Neural crest cell (in vitro differentiated cells): ENCODE results near the gene CDH8. TPM values are rescaled to one million over a fixed set of nuclear protein-coding genes. Genes with fewer than 3 reads are reported as not detected.

Experiments
- DNase-seq: peaks from one replicate; pipeline ENCODE4 v3.0.0; 2021; ENCODE audit warnings: low read depth, mixed read lengths, low spot score
- H3K27ac Mint-ChIP-seq: one replicate; pipeline ENCODE4 v1.8.0; 2021; ENCODE audit warnings: mild to moderate bottlenecking, mixed read lengths; ENCODE audit not compliant: unreplicated experiment
- H3K27me3 Mint-ChIP-seq: 2 replicates; pipeline ENCODE4 v1.8.0; 2021; ENCODE audit warnings: low read depth, mild to moderate bottlenecking, mixed read lengths
- H3K36me3 Mint-ChIP-seq: 2 replicates; pipeline ENCODE4 v1.8.0; 2021; ENCODE audit warnings: low read depth, mild to moderate bottlenecking, mixed read lengths
- H3K4me1 Mint-ChIP-seq: 2 replicates; pipeline ENCODE4 v1.8.0; 2021; ENCODE audit warnings: mixed read lengths
- H3K4me3 Mint-ChIP-seq: one replicate; pipeline ENCODE4 v1.8.0; 2021; ENCODE audit warnings: mild to moderate bottlenecking, mixed read lengths
- H3K9me3 Mint-ChIP-seq: 2 replicates; pipeline ENCODE4 v1.8.0; 2021; ENCODE audit warnings: mixed read lengths
- total RNA-seq: library from RNA; stranded (reverse); gene quantifications from 2 replicates; pipeline ENCODE4 v1.2.1, GENCODE V29; 2021
- TF ChIP-seq, protein P1 (sequence below): fragments of 200-600 bp; sonication (generic); conservative IDR thresholded peaks from 2 replicates; pipeline ENCODE4 v1.5.0; 2021; ENCODE audit warnings: antibody characterized with exemption, mild to moderate bottlenecking

Gene CDH8
- total RNA-seq, 1 donor from 2014 or later: 7.1 TPM

GRCh38 chr16:61659936-61660335 lies 376.3 kb downstream of the CDH8 start:
- H3K9me3 Mint-ChIP-seq: peaks cover 4% of the 10 kb centered on the region
- H3K4me1 Mint-ChIP-seq: no peaks in the 10 kb centered on the region
- TF ChIP-seq, protein P1, sequence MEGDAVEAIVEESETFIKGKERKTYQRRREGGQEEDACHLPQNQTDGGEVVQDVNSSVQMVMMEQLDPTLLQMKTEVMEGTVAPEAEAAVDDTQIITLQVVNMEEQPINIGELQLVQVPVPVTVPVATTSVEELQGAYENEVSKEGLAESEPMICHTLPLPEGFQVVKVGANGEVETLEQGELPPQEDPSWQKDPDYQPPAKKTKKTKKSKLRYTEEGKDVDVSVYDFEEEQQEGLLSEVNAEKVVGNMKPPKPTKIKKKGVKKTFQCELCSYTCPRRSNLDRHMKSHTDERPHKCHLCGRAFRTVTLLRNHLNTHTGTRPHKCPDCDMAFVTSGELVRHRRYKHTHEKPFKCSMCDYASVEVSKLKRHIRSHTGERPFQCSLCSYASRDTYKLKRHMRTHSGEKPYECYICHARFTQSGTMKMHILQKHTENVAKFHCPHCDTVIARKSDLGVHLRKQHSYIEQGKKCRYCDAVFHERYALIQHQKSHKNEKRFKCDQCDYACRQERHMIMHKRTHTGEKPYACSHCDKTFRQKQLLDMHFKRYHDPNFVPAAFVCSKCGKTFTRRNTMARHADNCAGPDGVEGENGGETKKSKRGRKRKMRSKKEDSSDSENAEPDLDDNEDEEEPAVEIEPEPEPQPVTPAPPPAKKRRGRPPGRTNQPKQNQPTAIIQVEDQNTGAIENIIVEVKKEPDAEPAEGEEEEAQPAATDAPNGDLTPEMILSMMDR: no peak
- no peak overlapping the region for H3K27ac Mint-ChIP-seq
- no peak overlapping the region for H3K4me3 Mint-ChIP-seq
- no peak for DNase-seq
- no peaks in the 10 kb centered on the region for H3K36me3 Mint-ChIP-seq
- H3K27me3 Mint-ChIP-seq: no peaks in the 10 kb centered on the region

DNA sequence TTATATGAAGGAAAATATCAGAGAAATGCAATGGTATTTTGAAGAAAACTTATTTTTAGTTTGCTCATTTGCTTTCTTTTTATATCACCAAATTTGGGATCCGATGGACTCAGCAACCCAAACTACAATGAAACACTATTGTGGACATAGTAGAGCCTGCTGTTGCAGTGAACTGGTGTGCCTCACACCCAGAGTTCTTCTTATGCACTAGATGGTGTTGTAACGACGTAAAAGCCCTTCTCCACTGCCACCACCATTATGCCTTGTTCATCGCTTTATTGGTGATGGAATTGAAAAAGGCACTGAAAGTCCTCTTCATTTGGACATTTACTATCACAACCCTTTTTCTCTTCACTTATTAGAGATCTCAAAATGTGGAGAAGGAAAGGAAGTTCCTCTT lies 381.3 kb downstream of the CDH8 start:
- no peak overlapping the region for H3K27ac Mint-ChIP-seq
- no peaks in the 10 kb centered on the region for H3K36me3 Mint-ChIP-seq
- H3K9me3 Mint-ChIP-seq: peaks cover 7% of the 10 kb centered on the region
- H3K4me3 Mint-ChIP-seq: no peak overlapping the region
- H3K4me1 Mint-ChIP-seq: no peaks in the 10 kb centered on the region
- TF ChIP-seq, protein P1: no peak
- no peaks in the 10 kb centered on the region for H3K27me3 Mint-ChIP-seq
- DNase-seq: no peak

DNA sequence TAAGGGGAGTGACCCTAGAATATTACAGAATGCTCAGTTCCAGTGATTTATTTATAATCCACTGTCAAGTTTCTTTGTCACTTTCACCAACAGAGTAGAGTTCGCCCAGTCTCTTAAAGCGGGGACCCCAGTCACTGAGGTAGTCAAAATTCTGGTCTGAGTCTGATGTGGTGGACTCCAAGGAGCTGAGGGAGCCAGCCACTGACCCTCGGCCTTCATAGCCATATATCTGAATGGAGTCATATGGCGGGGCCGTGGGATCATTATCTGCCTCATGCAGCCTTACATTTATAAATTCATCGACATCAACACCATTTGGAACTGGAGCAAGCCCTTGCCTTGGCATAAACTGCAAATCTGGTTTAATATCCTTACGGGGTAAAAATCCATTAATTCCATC lies 382.7 kb downstream of the CDH8 start:
- H3K27ac Mint-ChIP-seq: no peak overlapping the region
- H3K36me3 Mint-ChIP-seq: no peaks in the 10 kb centered on the region
- no peaks in the 10 kb centered on the region for H3K4me1 Mint-ChIP-seq

GRCh38 chr16:61645561-61645960 lies 390.7 kb downstream of the CDH8 start:
- H3K4me3 Mint-ChIP-seq: no peak overlapping the region
- no peaks in the 10 kb centered on the region for H3K27me3 Mint-ChIP-seq
- H3K36me3 Mint-ChIP-seq: no peaks in the 10 kb centered on the region
- TF ChIP-seq, protein P1: no peak
- DNase-seq: no peak
- peaks cover 8% of the 10 kb centered on the region for H3K4me1 Mint-ChIP-seq
- no peak overlapping the region for H3K27ac Mint-ChIP-seq
- no peaks in the 10 kb centered on the region for H3K9me3 Mint-ChIP-seq

More for the DNA sequence above, 382.7 kb downstream of the CDH8 start:
- Mint-ChIP-seq H3K27me3 (no peaks in the 10 kb centered on the region), H3K4me3 (no peak overlapping the region), H3K9me3 (peaks cover 7% of the 10 kb centered on the region)
- TF ChIP-seq, protein P1: no peak
- no peak for DNase-seq

GRCh38 chr16:61644736-61645135 lies 391.5 kb downstream of the CDH8 start:
- no peaks in the 10 kb centered on the region for H3K27me3 Mint-ChIP-seq
- H3K27ac Mint-ChIP-seq: no peak overlapping the region
- no peaks in the 10 kb centered on the region for H3K9me3 Mint-ChIP-seq
- TF ChIP-seq, protein P1: no peak
- H3K4me3 Mint-ChIP-seq: no peak overlapping the region
- H3K4me1 Mint-ChIP-seq: peaks cover 8% of the 10 kb centered on the region
- H3K36me3 Mint-ChIP-seq: no peaks in the 10 kb centered on the region
- DNase-seq: no peak

DNA sequence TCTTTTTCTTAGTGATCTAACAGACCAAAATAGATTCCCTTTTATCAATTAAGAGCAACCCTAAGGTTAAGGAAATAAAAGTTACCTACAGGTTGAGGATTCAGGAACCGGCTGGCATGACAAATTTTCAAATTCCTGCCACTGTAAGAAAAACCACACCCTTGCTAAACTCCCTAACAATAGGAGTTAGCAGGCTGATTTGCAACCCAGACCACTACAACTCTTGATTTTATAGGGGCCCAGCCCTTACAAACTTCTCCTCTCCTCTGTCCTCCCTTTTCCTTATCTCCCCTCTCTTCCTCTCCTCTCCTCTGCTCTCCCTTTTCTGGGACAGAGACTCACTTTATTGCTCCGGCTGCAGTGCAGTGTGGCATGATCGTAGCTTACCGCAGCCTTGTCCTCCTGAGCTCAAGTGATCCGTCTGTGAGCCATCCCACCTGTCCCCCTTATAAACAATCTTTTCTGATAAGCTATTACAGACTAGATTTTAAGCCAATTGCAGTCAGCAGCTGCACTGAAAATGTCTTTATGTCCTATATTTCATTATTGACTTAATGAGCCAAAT lies 418.9 kb downstream of the CDH8 start:
- TF ChIP-seq, protein P1: no peak
- no peak for DNase-seq
- Mint-ChIP-seq H3K27ac (no peak overlapping the region), H3K36me3 (no peaks in the 10 kb centered on the region), H3K4me3 (no peak overlapping the region), H3K9me3 (no peaks in the 10 kb centered on the region), H3K4me1 (peaks cover 8% of the 10 kb centered on the region), H3K27me3 (no peaks in the 10 kb centered on the region)
